ENCODE results near the gene SMARCA4.

The SMARCA4 gene

DNA sequence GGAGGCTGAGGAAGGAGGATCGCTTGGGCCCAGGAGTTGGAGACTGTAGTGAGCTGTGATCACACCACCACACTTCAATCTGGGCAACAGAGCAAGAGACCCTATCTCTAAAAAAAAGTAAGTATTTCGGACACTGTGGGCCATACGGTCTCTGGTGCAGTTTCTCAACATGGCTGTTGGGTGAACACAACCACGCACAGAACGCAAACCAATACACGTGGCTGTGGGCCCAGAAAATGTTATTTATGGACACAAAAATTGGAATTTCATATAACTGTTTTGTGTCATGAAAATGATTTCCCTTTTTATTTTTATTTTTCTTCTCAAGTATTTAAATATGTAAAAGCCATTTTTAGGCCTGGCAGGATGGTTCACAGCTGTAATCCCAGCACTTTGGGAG lies 147.9 kb downstream of the SMARCA4 start:
- DNase-seq = no peak

GRCh38 chr19:11111117-11111770 lies 150.4 kb downstream of the SMARCA4 start:
- DNase-seq = no peak

DNA sequence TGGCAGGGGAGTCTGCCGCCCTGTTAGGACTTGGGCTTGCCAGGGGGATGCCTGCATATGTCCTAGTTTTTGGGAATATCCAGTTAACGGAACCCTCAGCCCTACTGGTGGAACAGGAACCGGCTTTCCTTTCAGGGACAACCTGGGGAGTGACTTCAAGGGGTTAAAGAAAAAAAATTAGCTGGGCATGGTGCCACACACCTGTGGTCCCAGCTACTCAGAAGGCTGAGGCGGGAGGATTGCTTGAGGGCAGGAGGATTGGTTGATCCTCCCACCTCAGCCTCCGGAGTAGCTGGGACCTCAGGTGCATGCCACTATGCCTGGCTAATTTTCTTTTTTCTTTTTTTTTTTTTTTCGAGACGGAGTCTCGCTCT lies 150.9 kb downstream of the SMARCA4 start:
- DNase-seq = no peak

All from cortex of kidney (tissue), 1 donor.